OCI-LY3 (cell line): Measurements from ENCODE around the gene IMPG2.

ENCODE experiments used
- EZH2phosphoT487 ChIP-seq: fragments of 200-600 bp; shearing (Covaris generic); IDR thresholded peaks from 2 replicates; pipeline ENCODE4 v1.6.1; 2018; ENCODE audit warnings: antibody characterized with exemption, mixed run types, low read depth
- TF ChIP-seq, protein P1 (sequence below): fragments of 200-600, 300-600 bp; sonication (generic); IDR thresholded peaks from 2 replicates; pipeline ENCODE4 v1.5.1; 2014; ENCODE audit warnings: antibody characterized with exemption, low read length, low read depth

- TF ChIP-seq, protein P1, sequence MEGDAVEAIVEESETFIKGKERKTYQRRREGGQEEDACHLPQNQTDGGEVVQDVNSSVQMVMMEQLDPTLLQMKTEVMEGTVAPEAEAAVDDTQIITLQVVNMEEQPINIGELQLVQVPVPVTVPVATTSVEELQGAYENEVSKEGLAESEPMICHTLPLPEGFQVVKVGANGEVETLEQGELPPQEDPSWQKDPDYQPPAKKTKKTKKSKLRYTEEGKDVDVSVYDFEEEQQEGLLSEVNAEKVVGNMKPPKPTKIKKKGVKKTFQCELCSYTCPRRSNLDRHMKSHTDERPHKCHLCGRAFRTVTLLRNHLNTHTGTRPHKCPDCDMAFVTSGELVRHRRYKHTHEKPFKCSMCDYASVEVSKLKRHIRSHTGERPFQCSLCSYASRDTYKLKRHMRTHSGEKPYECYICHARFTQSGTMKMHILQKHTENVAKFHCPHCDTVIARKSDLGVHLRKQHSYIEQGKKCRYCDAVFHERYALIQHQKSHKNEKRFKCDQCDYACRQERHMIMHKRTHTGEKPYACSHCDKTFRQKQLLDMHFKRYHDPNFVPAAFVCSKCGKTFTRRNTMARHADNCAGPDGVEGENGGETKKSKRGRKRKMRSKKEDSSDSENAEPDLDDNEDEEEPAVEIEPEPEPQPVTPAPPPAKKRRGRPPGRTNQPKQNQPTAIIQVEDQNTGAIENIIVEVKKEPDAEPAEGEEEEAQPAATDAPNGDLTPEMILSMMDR: no peak
- no peak for TF ChIP-seq EZH2phosphoT487
These were observed 117.7 kb downstream of the IMPG2 start for GRCh38 chr3:101202640-101203039.
